HCT116 (cell line): Measurements from ENCODE around the gene PDE9A. TPM values are rescaled to one million over a fixed set of nuclear protein-coding genes. Genes with fewer than 3 reads are reported as not detected.

Source experiments
- ATAC-seq: fragments of 200-7000 bp; cut with Tn5 transposase; 2 replicates; pipeline ENCODE4 v1.9.1; 2020; ENCODE audit warnings: mild to moderate bottlenecking, moderate library complexity
- BruUV-seq: library from RNA; stranded (reverse); fragments of 400-500 nt; replicated peaks from 2 replicates; lab custom pipeline; 2021; lab: Mats Ljungman, UMichigan
- CTCF ChIA-PET: fragments of 300-600 bp; sonication (Branson Sonifier 250); formaldehyde crosslinking; loops from one replicate; lab custom pipeline; 2021; ENCODE audit warnings: antibody characterized with exemption; lab: Charles Lee
- POLR2A ChIA-PET: fragments of 300-600, 350-600 bp; sonication (Branson Sonifier 250); formaldehyde crosslinking; loops from one replicate; lab custom pipeline; 2021; ENCODE audit warnings: antibody characterized with exemption; lab: Charles Lee
- RAD21 ChIA-PET, 2 experiments: fragments of 300-600 bp; sonication (Branson Sonifier 250); formaldehyde crosslinking; loops; one replicate each; lab custom pipeline; 2023; ENCODE audit warnings: low total read pairs in 2 of 2; ENCODE audit not compliant: uncharacterized antibody in 2 of 2, unreplicated experiment in 2 of 2, low non-redundant PET in 1 of 2; lab: Charles Lee
- DNase-seq: peaks from one replicate; pipeline ENCODE4 v3.0.0-alpha.2; 2010; ENCODE audit warnings: low read depth, low spot score
- H2AFZ ChIP-seq: fragments of 200-600 bp; shearing (Covaris generic), sonication (generic); 2 replicates; pipeline ENCODE4 v1.6.1; 2017; ENCODE audit warnings: low read depth, mixed run types, mixed read lengths, antibody characterized with exemption, low read length; ENCODE audit not compliant: poor library complexity, severe bottlenecking
- H3K27ac ChIP-seq: 2 replicates; pipeline ENCODE4 v1.5.1; 2012; ENCODE audit warnings: low read depth, low read length
- H3K27me3 ChIP-seq: fragments of 200-600 bp; sonication (generic); 2 replicates; pipeline ENCODE4 v1.6.1; 2016; ENCODE audit warnings: mixed run types, low read length, mixed read lengths; ENCODE audit not compliant: insufficient read depth
- H3K36me3 ChIP-seq, 2 experiments: fragments of 200-500 bp in 1 of 2; fragments of 200-600 bp in 1 of 2; sonication (Bioruptor generic) in 1 of 2; sonication (generic) in 1 of 2; 2 replicates each; pipeline versions ENCODE4 v1.5.1 to v1.6.1; 2014 to 2016; ENCODE audit warnings: low read length in 2 of 2, inconsistent platforms in 1 of 2, mixed read lengths in 1 of 2, mixed run types in 1 of 2; ENCODE audit not compliant: insufficient read depth in 2 of 2, control insufficient read depth in 1 of 2
- H3K4me1 ChIP-seq, 2 experiments: fragments of 200-600 bp in 1 of 2; sonication (generic) in 1 of 2; 2 replicates each; pipeline versions ENCODE4 v1.5.1 to v1.6.1; 2012 to 2017; ENCODE audit warnings: low read length in 2 of 2, inconsistent platforms in 1 of 2, mild to moderate bottlenecking in 1 of 2, mixed read lengths in 1 of 2, mixed run types in 1 of 2, moderate library complexity in 1 of 2; ENCODE audit not compliant: insufficient read depth in 2 of 2, control insufficient read depth in 1 of 2
- H3K4me2 ChIP-seq: fragments of 200-600 bp; sonication (generic); 2 replicates; pipeline ENCODE4 v1.6.1; 2017; ENCODE audit warnings: mixed run types, low read length, mixed read lengths
- H3K4me3 ChIP-seq, 2 experiments: fragments of 200-600 bp in 1 of 2; sonication (generic) in 1 of 2; replicated peaks in 1 of 2; 2 replicates each; pipeline ENCODE4 v1.5.1; 2011 to 2016; ENCODE audit warnings: low read length in 2 of 2, control low read depth in 1 of 2, low read depth in 1 of 2, mild to moderate bottlenecking in 1 of 2, mixed read lengths in 1 of 2, mixed run types in 1 of 2
- H3K79me2 ChIP-seq: fragments of 200-600 bp; sonication (generic); 2 replicates; pipeline ENCODE4 v1.6.1; 2017; ENCODE audit warnings: mild to moderate bottlenecking, mixed run types, low read length, moderate library complexity, mixed read lengths; ENCODE audit not compliant: insufficient read depth
- H3K9ac ChIP-seq: fragments of 200-600 bp; sonication (generic); 2 replicates; pipeline ENCODE4 v1.6.1; 2016; ENCODE audit warnings: low read length, mixed read lengths
- H3K9me2 ChIP-seq: fragments of 200-600 bp; sonication (generic), shearing (Covaris generic); 2 replicates; pipeline ENCODE4 v1.6.1; 2017; ENCODE audit warnings: mixed run types, mild to moderate bottlenecking, moderate library complexity; ENCODE audit not compliant: insufficient read depth
- H3K9me3 ChIP-seq, 2 experiments: fragments of 200-500 bp in 1 of 2; fragments of 200-600 bp in 1 of 2; sonication (Bioruptor generic) in 1 of 2; sonication (generic) in 1 of 2; 2 replicates each; pipeline ENCODE4 v1.6.1; 2014 to 2017; ENCODE audit warnings: low read length in 2 of 2, mixed read lengths in 2 of 2, inconsistent platforms in 1 of 2, low read depth in 1 of 2, mild to moderate bottlenecking in 1 of 2, mixed run types in 1 of 2, moderate library complexity in 1 of 2; ENCODE audit not compliant: control insufficient read depth in 1 of 2, insufficient read depth in 1 of 2
- H4K20me1 ChIP-seq: fragments of 200-600 bp; sonication (generic), shearing (Covaris generic); 2 replicates; pipeline ENCODE4 v1.6.1; 2017; ENCODE audit warnings: mixed run types, mild to moderate bottlenecking, moderate library complexity; ENCODE audit not compliant: insufficient read depth
- CBX3 ChIP-seq: IDR thresholded peaks from 2 replicates; pipeline ENCODE4 v1.6.1; 2012; ENCODE audit warnings: low read depth
- CEBPB ChIP-seq: IDR thresholded peaks from 2 replicates; pipeline ENCODE4 v1.6.1; 2012; ENCODE audit warnings: low read depth
- ELF1 ChIP-seq: IDR thresholded peaks from 2 replicates; pipeline ENCODE4 v1.6.1; 2012; ENCODE audit warnings: low read depth, borderline replicate concordance
- EZH2 ChIP-seq: fragments of 200-600 bp; sonication (generic); IDR thresholded peaks from 2 replicates; pipeline ENCODE4 v1.6.1; 2017; ENCODE audit warnings: antibody characterized with exemption, mixed run types
- JUND ChIP-seq: IDR thresholded peaks from 2 replicates; pipeline ENCODE4 v1.6.1; 2012
- MAX ChIP-seq: IDR thresholded peaks from 2 replicates; pipeline ENCODE4 v1.6.1; 2012
- POLR2A ChIP-seq: IDR thresholded peaks from 2 replicates; pipeline ENCODE4 v1.7.0; 2011; ENCODE audit warnings: borderline replicate concordance; ENCODE audit not compliant: insufficient read depth, insufficient read length; ENCODE audit errors: extremely low read depth
- RAD21 ChIP-seq: IDR thresholded peaks from 2 replicates; pipeline ENCODE4 v1.6.1; 2012; ENCODE audit warnings: low read depth, mild to moderate bottlenecking
- SP1 ChIP-seq: IDR thresholded peaks from 2 replicates; pipeline ENCODE4 v1.6.1; 2012; ENCODE audit warnings: low read depth
- SRF ChIP-seq: IDR thresholded peaks from 2 replicates; pipeline ENCODE4 v1.6.1; 2012; ENCODE audit warnings: low read depth
- TCF7L2 ChIP-seq: IDR thresholded peaks from 2 replicates; pipeline ENCODE4 v1.7.0; 2011; ENCODE audit warnings: borderline replicate concordance, inconsistent platforms; ENCODE audit not compliant: insufficient read depth, insufficient read length; ENCODE audit errors: extremely low read depth
- ZBTB33 ChIP-seq: IDR thresholded peaks from 2 replicates; pipeline ENCODE4 v1.6.1; 2011; ENCODE audit warnings: mild to moderate bottlenecking, low read length, moderate library complexity; ENCODE audit not compliant: insufficient replicate concordance; ENCODE audit errors: extremely low read depth
- ZFX ChIP-seq: fragments of 450-650 bp; IDR thresholded peaks from 2 replicates; pipeline ENCODE4 v1.6.1; 2017
- intact Hi-C: fragments of 100-400 bp; cut with micrococcal nuclease; formaldehyde crosslinking; loops from 2 replicates; pipeline ENCODE4 v1.10.0; 2022
- total RNA-seq: library from RNA; stranded (reverse); gene quantifications from one replicate; pipeline ENCODE4 v1.2.1, GENCODE V29; 2021; ENCODE audit not compliant: unreplicated experiment
- TF ChIP-seq, protein P1 (sequence below): IDR thresholded peaks from 2 replicates; pipeline ENCODE4 v1.6.1; 2012; ENCODE audit warnings: low read depth

The PDE9A gene
- total RNA-seq, 1 experiment from 2014 or later = 31.4 TPM

DNA sequence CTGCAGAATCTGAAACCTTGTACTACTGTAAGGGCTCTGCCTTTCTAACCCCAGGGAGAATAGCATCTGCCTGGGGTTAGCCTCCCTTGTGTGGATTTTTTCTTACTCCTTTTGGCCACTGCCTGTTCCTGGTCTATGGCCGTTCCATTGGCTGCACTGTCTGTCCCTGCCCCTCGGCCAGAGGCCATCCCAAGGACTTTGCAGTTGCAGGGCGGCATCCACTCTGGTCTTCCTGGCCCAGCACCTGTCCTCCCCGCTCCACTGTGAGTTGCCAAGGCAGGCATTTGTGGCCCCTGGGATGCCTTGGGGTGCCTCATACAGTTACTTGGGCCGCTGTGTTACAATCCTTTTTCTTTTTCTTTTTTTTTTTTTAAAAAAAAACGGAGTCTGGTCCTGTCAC, 45.8 kb downstream of the PDE9A start:
- ATAC-seq (no peak), DNase-seq (no peak)
- no TSS peak for BruUV-seq
- TF ChIP-seq JUND = no peak
- no peak for TF ChIP-seq EZH2
- TF ChIP-seq CEBPB = no peak
- no peak for TF ChIP-seq ZFX
- no peak for TF ChIP-seq POLR2A
- intact Hi-C loops = no loop called here
- H3K4me1 ChIP-seq = no peaks in the 10 kb centered on the region
- ChIA-PET POLR2A (no interaction called here), CTCF (no interaction called here), RAD21 (no interaction called here)
- H3K4me3 ChIP-seq = no peak overlapping the region
- 0 out of 4 replicates have a peak, but pooled peaks cover 0 to 2% of the 10 kb centered on the region in 2 experiments for H3K36me3 ChIP-seq
- H3K4me2 ChIP-seq = no peak overlapping the region
- no peaks in the 10 kb centered on the region for H3K79me2 ChIP-seq
- H3K9me2 ChIP-seq = no peaks in the 10 kb centered on the region
- H3K27me3 ChIP-seq = no peaks in the 10 kb centered on the region
- H4K20me1 ChIP-seq = no peaks in the 10 kb centered on the region
- no peak overlapping the region for H3K27ac ChIP-seq
- peaks cover 0 to 10% of the 10 kb centered on the region in 2 experiments; a peak in 1 of 4 replicates for H3K9me3 ChIP-seq
- no peak overlapping the region for H3K9ac ChIP-seq
- H2AFZ ChIP-seq = no peak overlapping the region

DNA sequence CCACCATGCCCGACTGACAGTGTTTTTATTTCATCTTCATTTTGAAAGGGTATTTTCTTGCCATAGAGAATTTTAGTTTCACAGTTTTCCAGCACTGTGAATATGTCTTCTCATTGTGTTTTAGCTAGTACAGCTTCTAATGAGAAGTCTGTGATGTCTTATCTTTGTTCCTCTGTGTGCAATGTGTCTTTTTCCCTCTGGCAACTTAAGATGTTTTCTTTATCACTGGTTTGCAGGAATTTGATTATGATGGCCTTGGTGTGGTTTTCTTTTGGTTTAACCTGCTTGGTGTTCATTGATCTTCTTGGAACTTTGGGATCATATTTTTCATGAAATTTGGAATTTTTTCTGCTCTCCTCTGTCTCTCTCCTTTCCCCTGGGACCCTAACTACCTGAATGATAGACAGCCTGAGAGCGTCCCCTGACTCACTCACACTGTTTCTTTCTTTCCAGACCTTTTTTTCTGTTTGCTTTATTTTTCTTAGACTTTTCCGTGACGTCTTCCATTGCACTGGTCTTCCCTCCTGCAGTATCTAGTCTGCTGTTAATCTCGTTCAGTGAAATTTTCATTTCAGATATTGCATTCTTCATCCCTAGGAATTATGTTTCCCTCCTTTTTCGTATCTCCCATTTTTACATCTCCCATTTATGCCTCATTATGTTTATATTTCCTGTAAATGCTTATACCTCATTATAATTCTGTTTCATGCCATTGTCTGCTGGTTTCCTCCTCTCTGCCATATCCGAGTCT, 48.5 kb downstream of the PDE9A start:
- POLR2A ChIA-PET = no interaction called here
- intact Hi-C loops = no loop called here
- Histone ChIP-seq H3K9me2 (no peaks in the 10 kb centered on the region), H3K4me2 (no peak overlapping the region), H2AFZ (no peak overlapping the region), H3K9me3 (peaks cover 0 to 10% of the 10 kb centered on the region in 2 experiments; a peak in 1 of 4 replicates), H3K4me3 (no peak overlapping the region), H3K27me3 (no peaks in the 10 kb centered on the region), H3K36me3 (0 out of 4 replicates have a peak, but pooled peaks cover 0 to 2% of the 10 kb centered on the region in 2 experiments), H3K9ac (no peak overlapping the region), H3K79me2 (no peaks in the 10 kb centered on the region), H3K4me1 (no peaks in the 10 kb centered on the region), H3K27ac (no peak overlapping the region), H4K20me1 (no peaks in the 10 kb centered on the region)
- CTCF ChIA-PET = no interaction called here
- RAD21 ChIA-PET = no interaction called here
- no peak for DNase-seq
- no TSS peak for BruUV-seq
- no peak for ATAC-seq
- TF ChIP-seq RAD21 (no peak), JUND (no peak), SRF (no peak), MAX (no peak), POLR2A (no peak), ZFX (no peak), SP1 (no peak), EZH2 (no peak), CBX3 (no peak), TCF7L2 (no peak), ELF1 (no peak), CEBPB (no peak), ZBTB33 (no peak)
- TF ChIP-seq, protein P1, sequence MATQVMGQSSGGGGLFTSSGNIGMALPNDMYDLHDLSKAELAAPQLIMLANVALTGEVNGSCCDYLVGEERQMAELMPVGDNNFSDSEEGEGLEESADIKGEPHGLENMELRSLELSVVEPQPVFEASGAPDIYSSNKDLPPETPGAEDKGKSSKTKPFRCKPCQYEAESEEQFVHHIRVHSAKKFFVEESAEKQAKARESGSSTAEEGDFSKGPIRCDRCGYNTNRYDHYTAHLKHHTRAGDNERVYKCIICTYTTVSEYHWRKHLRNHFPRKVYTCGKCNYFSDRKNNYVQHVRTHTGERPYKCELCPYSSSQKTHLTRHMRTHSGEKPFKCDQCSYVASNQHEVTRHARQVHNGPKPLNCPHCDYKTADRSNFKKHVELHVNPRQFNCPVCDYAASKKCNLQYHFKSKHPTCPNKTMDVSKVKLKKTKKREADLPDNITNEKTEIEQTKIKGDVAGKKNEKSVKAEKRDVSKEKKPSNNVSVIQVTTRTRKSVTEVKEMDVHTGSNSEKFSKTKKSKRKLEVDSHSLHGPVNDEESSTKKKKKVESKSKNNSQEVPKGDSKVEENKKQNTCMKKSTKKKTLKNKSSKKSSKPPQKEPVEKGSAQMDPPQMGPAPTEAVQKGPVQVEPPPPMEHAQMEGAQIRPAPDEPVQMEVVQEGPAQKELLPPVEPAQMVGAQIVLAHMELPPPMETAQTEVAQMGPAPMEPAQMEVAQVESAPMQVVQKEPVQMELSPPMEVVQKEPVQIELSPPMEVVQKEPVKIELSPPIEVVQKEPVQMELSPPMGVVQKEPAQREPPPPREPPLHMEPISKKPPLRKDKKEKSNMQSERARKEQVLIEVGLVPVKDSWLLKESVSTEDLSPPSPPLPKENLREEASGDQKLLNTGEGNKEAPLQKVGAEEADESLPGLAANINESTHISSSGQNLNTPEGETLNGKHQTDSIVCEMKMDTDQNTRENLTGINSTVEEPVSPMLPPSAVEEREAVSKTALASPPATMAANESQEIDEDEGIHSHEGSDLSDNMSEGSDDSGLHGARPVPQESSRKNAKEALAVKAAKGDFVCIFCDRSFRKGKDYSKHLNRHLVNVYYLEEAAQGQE = no peak
